K562 (cell line): ENCODE results near the gene EIF5B. TPM values are rescaled to one million over a fixed set of nuclear protein-coding genes. Genes with fewer than 3 reads are reported as not detected.

Experiments used
- RBM15 ChIP-seq: fragments of 200-400 bp; formaldehyde crosslinking; IDR thresholded peaks from 2 replicates; pipeline ENCODE4 v1.6.1; 2018; ENCODE audit warnings: mild to moderate bottlenecking, low read length, moderate library complexity; ENCODE audit not compliant: insufficient read depth
- ZNF609 ChIP-seq: sonication (generic); formaldehyde crosslinking; IDR thresholded peaks from 2 replicates; pipeline ENCODE4 v1.8.1; 2023; ENCODE audit warnings: missing genetic modification reagents, mild to moderate bottlenecking, borderline replicate concordance
- polyA plus RNA-seq, 8 experiments: library from polyadenylated mRNA; depleted of rRNA in 4 of 8; stranded (reverse) in 5 of 8; unstranded in 3 of 8; fragments of >200 nt; fragmentation: Nextera tagmentation in 2 of 8; fragmentation: Illumina TruSeq in 1 of 8; extraction: Ambion mirVana in 2 of 8; extraction: Trizol in 1 of 8; gene quantifications; 2 replicates each; pipeline versions ENCODE4 v1.2.1 to v1.2.3, GENCODE V29; 2011 to 2014; ENCODE audit warnings: inconsistent platforms in 1 of 8, missing spikeins in 1 of 8
- total RNA-seq, 7 experiments: library from RNA; depleted of rRNA in 6 of 7; stranded (reverse); fragments of >200 nt in 6 of 7; fragmentation: Illumina TruSeq in 2 of 7; extraction: Trizol in 2 of 7; gene quantifications; 2 replicates each; pipeline versions ENCODE4 v1.2.1 to v1.2.3, GENCODE V29; 2011 to 2021; ENCODE audit warnings: low replicate concordance in 1 of 7
- TF ChIP-seq, protein P1 (sequence below): fragments of 450-650 bp; IDR thresholded peaks from 2 replicates; pipeline ENCODE4 v1.6.1; 2016; ENCODE audit warnings: borderline replicate concordance
- TF ChIP-seq, protein P2 (sequence below): fragments of 450-650 bp; IDR thresholded peaks from 2 replicates; pipeline ENCODE4 v1.6.1; 2016; ENCODE audit warnings: mild to moderate bottlenecking, moderate library complexity

The EIF5B gene
- total and polyA plus RNA-seq, 9 of the 15 experiments (the other 6 are each of a cell fraction or from before 2014, with no cell fraction given) = 26.5 to 143 (median 47.7) TPM

DNA sequence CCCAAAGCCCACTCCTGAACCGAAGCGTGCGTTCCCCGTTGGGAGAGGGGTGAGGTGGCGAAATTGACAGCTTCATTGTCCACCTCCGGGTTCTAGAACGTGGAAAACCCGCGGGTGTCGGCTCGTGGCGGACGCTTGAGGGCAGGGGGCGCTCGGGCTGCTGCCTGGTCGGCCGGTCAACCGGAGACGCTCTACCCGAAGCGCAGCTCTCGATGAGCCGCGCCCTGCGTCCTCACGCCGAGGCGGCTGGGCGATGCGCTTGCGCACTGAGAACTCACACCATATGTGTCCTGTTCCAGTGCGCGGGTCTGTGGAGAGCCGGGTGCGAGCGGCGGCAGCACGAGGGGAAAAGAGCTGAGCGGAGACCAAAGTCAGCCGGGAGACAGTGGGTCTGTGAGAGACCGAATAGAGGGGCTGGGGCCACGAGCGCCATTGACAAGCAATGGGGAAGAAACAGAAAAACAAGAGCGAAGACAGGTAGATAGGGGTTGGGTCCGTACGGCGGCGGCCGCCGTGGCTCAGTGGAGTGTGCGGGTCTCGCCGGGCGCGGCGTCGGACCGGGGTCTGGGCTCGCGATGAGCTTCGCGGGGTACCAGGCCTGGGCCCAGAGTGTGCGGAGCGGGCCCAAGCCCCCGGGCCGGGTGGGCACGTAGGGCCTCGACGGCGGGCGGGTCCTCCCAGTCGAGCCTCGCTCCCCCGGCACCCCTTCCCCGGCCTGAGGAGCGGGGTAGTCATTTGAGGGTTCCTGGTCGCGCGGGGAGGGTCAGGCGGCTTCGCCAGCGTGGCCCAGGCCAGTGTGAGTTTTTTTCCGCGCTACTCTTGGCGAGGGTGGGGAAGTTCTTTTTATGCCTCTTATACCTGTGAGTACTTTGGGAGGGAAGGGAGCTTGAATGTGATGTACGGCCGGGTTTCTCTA is at the start of gene EIF5B (continued):
- peak; percentile 80; the same call in 1 of the 2 replicates for TF ChIP-seq ZNF609 (CRISPR knock-in tag)
- TF ChIP-seq RBM15 = no peak
- TF ChIP-seq, protein P1, sequence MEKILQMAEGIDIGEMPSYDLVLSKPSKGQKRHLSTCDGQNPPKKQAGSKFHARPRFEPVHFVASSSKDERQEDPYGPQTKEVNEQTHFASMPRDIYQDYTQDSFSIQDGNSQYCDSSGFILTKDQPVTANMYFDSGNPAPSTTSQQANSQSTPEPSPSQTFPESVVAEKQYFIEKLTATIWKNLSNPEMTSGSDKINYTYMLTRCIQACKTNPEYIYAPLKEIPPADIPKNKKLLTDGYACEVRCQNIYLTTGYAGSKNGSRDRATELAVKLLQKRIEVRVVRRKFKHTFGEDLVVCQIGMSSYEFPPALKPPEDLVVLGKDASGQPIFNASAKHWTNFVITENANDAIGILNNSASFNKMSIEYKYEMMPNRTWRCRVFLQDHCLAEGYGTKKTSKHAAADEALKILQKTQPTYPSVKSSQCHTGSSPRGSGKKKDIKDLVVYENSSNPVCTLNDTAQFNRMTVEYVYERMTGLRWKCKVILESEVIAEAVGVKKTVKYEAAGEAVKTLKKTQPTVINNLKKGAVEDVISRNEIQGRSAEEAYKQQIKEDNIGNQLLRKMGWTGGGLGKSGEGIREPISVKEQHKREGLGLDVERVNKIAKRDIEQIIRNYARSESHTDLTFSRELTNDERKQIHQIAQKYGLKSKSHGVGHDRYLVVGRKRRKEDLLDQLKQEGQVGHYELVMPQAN = peak; percentile 85; the same call in 1 of the 2 replicates
- TF ChIP-seq, protein P2, sequence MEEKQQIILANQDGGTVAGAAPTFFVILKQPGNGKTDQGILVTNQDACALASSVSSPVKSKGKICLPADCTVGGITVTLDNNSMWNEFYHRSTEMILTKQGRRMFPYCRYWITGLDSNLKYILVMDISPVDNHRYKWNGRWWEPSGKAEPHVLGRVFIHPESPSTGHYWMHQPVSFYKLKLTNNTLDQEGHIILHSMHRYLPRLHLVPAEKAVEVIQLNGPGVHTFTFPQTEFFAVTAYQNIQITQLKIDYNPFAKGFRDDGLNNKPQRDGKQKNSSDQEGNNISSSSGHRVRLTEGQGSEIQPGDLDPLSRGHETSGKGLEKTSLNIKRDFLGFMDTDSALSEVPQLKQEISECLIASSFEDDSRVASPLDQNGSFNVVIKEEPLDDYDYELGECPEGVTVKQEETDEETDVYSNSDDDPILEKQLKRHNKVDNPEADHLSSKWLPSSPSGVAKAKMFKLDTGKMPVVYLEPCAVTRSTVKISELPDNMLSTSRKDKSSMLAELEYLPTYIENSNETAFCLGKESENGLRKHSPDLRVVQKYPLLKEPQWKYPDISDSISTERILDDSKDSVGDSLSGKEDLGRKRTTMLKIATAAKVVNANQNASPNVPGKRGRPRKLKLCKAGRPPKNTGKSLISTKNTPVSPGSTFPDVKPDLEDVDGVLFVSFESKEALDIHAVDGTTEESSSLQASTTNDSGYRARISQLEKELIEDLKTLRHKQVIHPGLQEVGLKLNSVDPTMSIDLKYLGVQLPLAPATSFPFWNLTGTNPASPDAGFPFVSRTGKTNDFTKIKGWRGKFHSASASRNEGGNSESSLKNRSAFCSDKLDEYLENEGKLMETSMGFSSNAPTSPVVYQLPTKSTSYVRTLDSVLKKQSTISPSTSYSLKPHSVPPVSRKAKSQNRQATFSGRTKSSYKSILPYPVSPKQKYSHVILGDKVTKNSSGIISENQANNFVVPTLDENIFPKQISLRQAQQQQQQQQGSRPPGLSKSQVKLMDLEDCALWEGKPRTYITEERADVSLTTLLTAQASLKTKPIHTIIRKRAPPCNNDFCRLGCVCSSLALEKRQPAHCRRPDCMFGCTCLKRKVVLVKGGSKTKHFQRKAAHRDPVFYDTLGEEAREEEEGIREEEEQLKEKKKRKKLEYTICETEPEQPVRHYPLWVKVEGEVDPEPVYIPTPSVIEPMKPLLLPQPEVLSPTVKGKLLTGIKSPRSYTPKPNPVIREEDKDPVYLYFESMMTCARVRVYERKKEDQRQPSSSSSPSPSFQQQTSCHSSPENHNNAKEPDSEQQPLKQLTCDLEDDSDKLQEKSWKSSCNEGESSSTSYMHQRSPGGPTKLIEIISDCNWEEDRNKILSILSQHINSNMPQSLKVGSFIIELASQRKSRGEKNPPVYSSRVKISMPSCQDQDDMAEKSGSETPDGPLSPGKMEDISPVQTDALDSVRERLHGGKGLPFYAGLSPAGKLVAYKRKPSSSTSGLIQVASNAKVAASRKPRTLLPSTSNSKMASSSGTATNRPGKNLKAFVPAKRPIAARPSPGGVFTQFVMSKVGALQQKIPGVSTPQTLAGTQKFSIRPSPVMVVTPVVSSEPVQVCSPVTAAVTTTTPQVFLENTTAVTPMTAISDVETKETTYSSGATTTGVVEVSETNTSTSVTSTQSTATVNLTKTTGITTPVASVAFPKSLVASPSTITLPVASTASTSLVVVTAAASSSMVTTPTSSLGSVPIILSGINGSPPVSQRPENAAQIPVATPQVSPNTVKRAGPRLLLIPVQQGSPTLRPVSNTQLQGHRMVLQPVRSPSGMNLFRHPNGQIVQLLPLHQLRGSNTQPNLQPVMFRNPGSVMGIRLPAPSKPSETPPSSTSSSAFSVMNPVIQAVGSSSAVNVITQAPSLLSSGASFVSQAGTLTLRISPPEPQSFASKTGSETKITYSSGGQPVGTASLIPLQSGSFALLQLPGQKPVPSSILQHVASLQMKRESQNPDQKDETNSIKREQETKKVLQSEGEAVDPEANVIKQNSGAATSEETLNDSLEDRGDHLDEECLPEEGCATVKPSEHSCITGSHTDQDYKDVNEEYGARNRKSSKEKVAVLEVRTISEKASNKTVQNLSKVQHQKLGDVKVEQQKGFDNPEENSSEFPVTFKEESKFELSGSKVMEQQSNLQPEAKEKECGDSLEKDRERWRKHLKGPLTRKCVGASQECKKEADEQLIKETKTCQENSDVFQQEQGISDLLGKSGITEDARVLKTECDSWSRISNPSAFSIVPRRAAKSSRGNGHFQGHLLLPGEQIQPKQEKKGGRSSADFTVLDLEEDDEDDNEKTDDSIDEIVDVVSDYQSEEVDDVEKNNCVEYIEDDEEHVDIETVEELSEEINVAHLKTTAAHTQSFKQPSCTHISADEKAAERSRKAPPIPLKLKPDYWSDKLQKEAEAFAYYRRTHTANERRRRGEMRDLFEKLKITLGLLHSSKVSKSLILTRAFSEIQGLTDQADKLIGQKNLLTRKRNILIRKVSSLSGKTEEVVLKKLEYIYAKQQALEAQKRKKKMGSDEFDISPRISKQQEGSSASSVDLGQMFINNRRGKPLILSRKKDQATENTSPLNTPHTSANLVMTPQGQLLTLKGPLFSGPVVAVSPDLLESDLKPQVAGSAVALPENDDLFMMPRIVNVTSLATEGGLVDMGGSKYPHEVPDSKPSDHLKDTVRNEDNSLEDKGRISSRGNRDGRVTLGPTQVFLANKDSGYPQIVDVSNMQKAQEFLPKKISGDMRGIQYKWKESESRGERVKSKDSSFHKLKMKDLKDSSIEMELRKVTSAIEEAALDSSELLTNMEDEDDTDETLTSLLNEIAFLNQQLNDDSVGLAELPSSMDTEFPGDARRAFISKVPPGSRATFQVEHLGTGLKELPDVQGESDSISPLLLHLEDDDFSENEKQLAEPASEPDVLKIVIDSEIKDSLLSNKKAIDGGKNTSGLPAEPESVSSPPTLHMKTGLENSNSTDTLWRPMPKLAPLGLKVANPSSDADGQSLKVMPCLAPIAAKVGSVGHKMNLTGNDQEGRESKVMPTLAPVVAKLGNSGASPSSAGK = peak; percentile 87
